Measurements from ENCODE around the gene CCDC33. TPM values are rescaled to one million over a fixed set of nuclear protein-coding genes. Genes with fewer than 3 reads are reported as not detected.

The CCDC33 gene
- total and polyA plus RNA-seq, 4 experiments from 2014 or later: not detected

DNA sequence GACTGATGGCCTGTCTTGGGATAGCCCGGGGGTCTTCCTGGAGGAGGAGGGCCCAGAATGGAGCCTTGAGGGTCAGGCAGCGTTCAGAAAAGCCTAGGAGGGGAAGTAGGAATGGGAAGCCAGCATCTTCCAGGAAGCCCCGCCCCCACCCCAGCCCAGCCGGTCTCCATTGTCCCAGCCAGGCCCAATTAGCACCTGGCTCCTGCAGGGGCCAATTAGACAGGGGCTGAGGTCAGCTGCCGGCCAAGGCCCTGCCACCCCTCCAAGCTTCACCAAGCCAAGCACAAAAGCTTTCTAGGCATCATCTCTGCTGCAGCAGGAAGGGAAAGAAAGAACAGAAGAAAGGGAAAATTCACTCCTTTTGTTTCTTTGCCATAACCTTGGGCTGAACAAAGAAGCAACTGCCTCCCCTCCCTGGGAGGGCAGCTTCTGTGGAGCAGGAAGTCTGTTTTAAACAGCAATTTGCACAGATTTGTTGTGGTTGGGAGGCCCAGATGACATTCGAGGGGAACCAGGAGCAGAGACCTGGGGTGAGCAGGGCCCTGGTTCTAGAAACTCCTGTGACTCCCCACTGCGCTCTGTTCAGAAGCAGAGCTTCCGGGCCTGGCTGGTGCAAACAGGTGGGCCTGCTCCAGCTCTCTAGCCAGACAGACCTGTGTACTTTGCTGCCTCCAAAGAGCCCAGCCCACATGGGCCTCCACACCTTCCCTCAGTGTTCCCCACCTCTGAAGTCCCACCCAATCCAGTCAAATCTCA is 83.6 kb downstream of the CCDC33 start:
- H3K4me1 ChIP-seq (ENCODE audit: insufficient read depth, low read length): peaks cover 10% of the 10 kb centered on the region
- no peak overlapping the region for H3K4me3 Mint-ChIP-seq
- no peaks in the 10 kb centered on the region for H3K27me3 ChIP-seq (ENCODE audit: insufficient read depth, low read length)
- no peak overlapping the region for H3K27ac Mint-ChIP-seq
- H3K27me3 Mint-ChIP-seq: peaks cover 2 to 6% of the 10 kb centered on the region in 2 donors
- H3K4me1 Mint-ChIP-seq: peaks cover 4 to 11% (median 9%) of the 10 kb centered on the region in 4 donors
- no peaks in the 10 kb centered on the region for H3K9me3 Mint-ChIP-seq
- intact Hi-C loops (cut with micrococcal nuclease): loop anchor here (1.0 kb wide), 1 partner anchor 346 kb away; no protein-coding TSS in a partner anchor
- POLR2A ChIA-PET (ENCODE audit: partially characterized antibody): no interaction called here
- DNase-seq: no peak
- CTCF ChIA-PET (ENCODE audit: partially characterized antibody): interaction anchor here (1.7 to 2.4 kb wide), 2 partner anchors 192 to 347 kb away, joined by 8 to 11 read pairs; no protein-coding TSS in a partner anchor
- H3K36me3 ChIP-seq (ENCODE audit: insufficient read depth, low read length): no peaks in the 10 kb centered on the region
- no peaks in the 10 kb centered on the region for H3K36me3 Mint-ChIP-seq
- H3K9me3 ChIP-seq (ENCODE audit: control insufficient read depth in 1 of 2, low read length in 2 of 2): no peaks in the 10 kb centered on the region
- no peak overlapping the region for H3K27ac ChIP-seq (ENCODE audit: low read depth, low read length)
- no peak overlapping the region for H3K4me3 ChIP-seq (ENCODE audit: low read length in 2 of 2)

DNA sequence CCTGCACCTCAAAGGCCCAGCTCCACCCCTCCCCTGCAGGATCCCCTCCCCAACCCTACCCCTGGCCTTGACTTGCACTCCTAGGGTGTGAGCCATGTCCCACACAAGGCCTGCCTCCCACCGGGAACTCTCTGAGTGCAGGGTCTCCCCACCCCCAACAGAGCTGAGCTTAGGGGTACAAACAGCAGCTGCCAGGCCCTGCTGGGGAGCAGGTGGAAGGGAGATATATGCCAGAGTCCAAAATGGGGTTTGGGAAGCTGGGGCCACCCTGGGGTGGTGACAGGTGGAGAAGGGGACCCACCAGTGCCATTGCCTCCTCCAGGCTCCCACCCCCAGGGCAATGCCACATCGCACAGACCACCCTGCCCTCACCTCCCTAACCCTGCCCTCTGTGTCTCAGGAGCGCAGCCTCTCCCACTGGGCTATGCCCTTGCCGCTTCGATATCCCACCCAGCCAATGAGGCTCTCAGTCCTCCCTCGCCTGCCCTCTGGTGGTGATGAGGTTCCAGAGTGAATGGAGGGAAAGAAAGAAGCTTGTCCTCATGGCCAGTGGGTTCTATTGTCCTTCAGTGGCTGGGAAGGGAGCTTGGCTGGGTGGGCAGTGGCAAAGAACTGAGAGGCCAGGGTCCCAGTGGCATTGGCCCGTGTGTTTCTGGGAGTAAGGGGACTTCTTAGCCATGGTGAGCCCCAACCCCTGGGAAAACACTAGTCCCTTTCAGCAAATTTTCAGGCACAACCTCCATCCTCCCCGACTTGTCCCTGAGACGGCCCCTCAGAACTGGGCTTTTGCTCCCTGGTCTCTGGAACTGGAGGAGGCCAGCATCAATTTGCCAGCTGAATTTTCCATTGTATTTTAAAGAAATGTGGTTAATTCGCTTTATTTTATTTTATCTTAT is 84.5 kb downstream of the CCDC33 start:
- H3K36me3 ChIP-seq (ENCODE audit: insufficient read depth, low read length): no peaks in the 10 kb centered on the region
- Mint-ChIP-seq H3K4me1 (peaks cover under 1 to 2% (median 2%) of the 10 kb centered on the region in 4 donors), H3K9me3 (no peaks in the 10 kb centered on the region), H3K27ac (peak overlapping the region in 1 of 7 donors; percentile 64), H3K4me3 (no peak overlapping the region), H3K27me3 (peaks cover 2 to 6% of the 10 kb centered on the region in 2 donors), H3K36me3 (no peaks in the 10 kb centered on the region)
- H3K4me1 ChIP-seq (ENCODE audit: insufficient read depth, low read length): peaks cover 2% of the 10 kb centered on the region
- intact Hi-C loops (cut with micrococcal nuclease): loop anchor here (1.0 kb wide), 1 partner anchor 347 kb away; no protein-coding TSS in a partner anchor
- DNase-seq: peak in 1 of 5 donors; percentile 6
- ChIA-PET POLR2A (ENCODE audit: partially characterized antibody) (no interaction called here), CTCF (ENCODE audit: partially characterized antibody) (interaction anchor here (1.7 to 2.4 kb wide), 2 partner anchors 193 to 348 kb away, joined by 8 to 11 read pairs; no protein-coding TSS in a partner anchor)
- H3K4me3 ChIP-seq (ENCODE audit: low read length in 2 of 2): no peak overlapping the region
- no peaks in the 10 kb centered on the region for H3K9me3 ChIP-seq (ENCODE audit: control insufficient read depth in 1 of 2, low read length in 2 of 2)
- H3K27ac ChIP-seq (ENCODE audit: low read depth, low read length): no peak overlapping the region
- H3K27me3 ChIP-seq (ENCODE audit: insufficient read depth, low read length): no peaks in the 10 kb centered on the region

DNA sequence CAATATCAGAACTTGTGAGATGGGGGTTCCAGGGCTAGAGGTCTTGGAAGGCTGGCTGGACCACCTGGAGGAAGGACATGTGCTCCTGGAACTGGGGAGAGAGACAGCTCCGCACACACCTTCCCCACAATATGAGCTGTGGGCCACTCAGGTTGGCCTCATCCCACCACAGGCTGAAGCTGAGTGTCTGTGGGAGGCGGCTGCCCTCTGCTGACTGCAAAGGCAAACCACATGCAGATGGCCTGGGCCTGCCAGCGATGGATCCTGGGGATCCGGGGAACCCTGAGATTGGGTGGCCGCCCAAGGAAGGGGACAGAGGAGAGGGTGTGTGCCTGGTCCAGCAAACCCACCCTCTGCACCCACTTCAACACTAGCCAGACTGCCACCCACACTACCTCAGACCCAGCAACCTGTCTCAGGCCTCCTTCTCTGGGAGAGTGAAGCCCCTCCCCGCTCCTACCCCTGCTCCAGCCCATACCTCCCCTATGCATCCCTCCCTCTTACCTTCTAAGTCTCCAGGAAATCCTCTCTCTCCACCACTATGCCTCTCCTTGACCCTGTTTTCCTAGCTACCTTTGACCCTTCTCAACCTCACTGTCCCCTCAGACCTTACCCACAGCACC is 86.5 kb downstream of the CCDC33 start:
- H3K4me3 Mint-ChIP-seq: no peak overlapping the region

DNA sequence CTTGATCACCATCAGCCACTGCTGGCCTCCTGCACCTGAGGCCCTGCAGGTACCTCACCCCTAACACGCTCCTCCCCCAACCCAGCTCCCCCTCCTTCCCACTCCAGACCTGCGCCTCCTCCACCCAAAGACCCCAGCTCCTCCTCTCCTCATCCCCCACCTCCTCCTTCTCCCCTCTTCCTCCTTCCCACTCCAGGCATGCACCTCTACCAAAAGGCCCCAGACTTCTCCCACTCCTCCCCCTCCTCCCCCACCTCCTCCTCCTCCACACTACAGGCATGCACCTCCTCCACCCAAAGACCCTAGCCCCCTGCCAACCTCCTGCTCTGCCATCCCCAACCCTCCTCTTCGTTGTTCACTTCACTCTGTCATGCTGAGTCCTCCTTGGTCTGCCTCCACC is 88.6 kb downstream of the CCDC33 start:
- H3K27me3 ChIP-seq (ENCODE audit: insufficient read depth, low read length): no peaks in the 10 kb centered on the region
- Mint-ChIP-seq H3K27ac (no peak overlapping the region), H3K9me3 (no peaks in the 10 kb centered on the region), H3K27me3 (peaks cover 2 to 6% of the 10 kb centered on the region in 2 donors), H3K4me3 (no peak overlapping the region), H3K36me3 (no peaks in the 10 kb centered on the region), H3K4me1 (peaks cover 0 to 7% (median 2%) of the 10 kb centered on the region in 4 donors)
- no peaks in the 10 kb centered on the region for H3K9me3 ChIP-seq (ENCODE audit: control insufficient read depth in 1 of 2, low read length in 2 of 2)
- no peak overlapping the region for H3K4me3 ChIP-seq (ENCODE audit: low read length in 2 of 2)
- no peak for DNase-seq
- intact Hi-C loops (cut with micrococcal nuclease): no loop called here
- POLR2A ChIA-PET (ENCODE audit: partially characterized antibody): no interaction called here
- CTCF ChIA-PET (ENCODE audit: partially characterized antibody): interaction anchor here (1.3 kb wide), 1 partner anchor 352 kb away, joined by 5 read pairs; no protein-coding TSS in a partner anchor
- H3K36me3 ChIP-seq (ENCODE audit: insufficient read depth, low read length): no peaks in the 10 kb centered on the region
- H3K27ac ChIP-seq (ENCODE audit: low read depth, low read length): no peak overlapping the region
- no peaks in the 10 kb centered on the region for H3K4me1 ChIP-seq (ENCODE audit: insufficient read depth, low read length)

More for the DNA sequence above, 86.5 kb downstream of the CCDC33 start:
- no peak overlapping the region for H3K4me3 ChIP-seq (ENCODE audit: low read length in 2 of 2)
- no peaks in the 10 kb centered on the region for H3K27me3 ChIP-seq (ENCODE audit: insufficient read depth, low read length)
- ChIA-PET CTCF (ENCODE audit: partially characterized antibody) (interaction anchor here (1.0 to 2.7 kb wide), 6 partner anchors 11 to 372 kb away, joined by 3 to 13 read pairs (median 6); no protein-coding TSS in a partner anchor), POLR2A (ENCODE audit: partially characterized antibody) (no interaction called here)
- Mint-ChIP-seq H3K27me3 (peaks cover 2 to 6% of the 10 kb centered on the region in 2 donors), H3K4me1 (no peaks in the 10 kb centered on the region), H3K9me3 (no peaks in the 10 kb centered on the region), H3K27ac (no peak overlapping the region), H3K36me3 (no peaks in the 10 kb centered on the region)
- H3K36me3 ChIP-seq (ENCODE audit: insufficient read depth, low read length): no peaks in the 10 kb centered on the region
- H3K4me1 ChIP-seq (ENCODE audit: insufficient read depth, low read length): no peaks in the 10 kb centered on the region
- no peak overlapping the region for H3K27ac ChIP-seq (ENCODE audit: low read depth, low read length)
- intact Hi-C loops (cut with micrococcal nuclease): loop anchor here (1.0 kb wide), 2 partner anchors 195 to 371 kb away; no protein-coding TSS in a partner anchor
- peak; percentile 38 to 54 (median 45) for DNase-seq
- H3K9me3 ChIP-seq (ENCODE audit: control insufficient read depth in 1 of 2, low read length in 2 of 2): no peaks in the 10 kb centered on the region

DNA sequence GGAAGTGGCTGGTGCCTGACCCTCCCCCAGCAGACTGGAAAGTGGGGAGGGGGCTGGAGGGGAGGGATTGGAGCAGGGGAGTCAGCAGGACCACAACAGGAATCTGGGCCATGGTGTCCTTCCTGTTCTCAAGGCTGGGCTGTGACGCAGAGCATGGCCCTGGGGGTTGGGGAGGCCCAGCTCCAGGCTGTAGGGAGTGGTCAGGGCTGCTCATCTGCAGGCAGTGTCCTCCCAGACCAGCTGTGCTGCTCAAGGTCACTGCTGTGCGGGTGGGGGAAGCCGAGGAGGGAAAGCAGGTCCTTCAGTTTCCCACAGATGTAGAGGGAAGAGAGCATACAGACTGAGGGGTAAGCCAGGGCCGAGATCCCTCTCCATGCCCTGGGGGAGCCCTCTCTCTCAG is 90.6 kb downstream of the CCDC33 start:
- intact Hi-C loops (cut with micrococcal nuclease): no loop called here
- DNase-seq: no peak
- CTCF ChIA-PET (ENCODE audit: partially characterized antibody): no interaction called here
- no peak overlapping the region for H3K4me3 ChIP-seq (ENCODE audit: low read length in 2 of 2)
- no peak overlapping the region for H3K27ac ChIP-seq (ENCODE audit: low read depth, low read length)
- Mint-ChIP-seq H3K27me3 (peaks cover under 1 to 6% of the 10 kb centered on the region in 2 donors), H3K9me3 (no peaks in the 10 kb centered on the region), H3K36me3 (no peaks in the 10 kb centered on the region), H3K4me1 (peaks cover 0 to 7% (median 2%) of the 10 kb centered on the region in 4 donors), H3K4me3 (no peak overlapping the region), H3K27ac (no peak overlapping the region)
- H3K4me1 ChIP-seq (ENCODE audit: insufficient read depth, low read length): no peaks in the 10 kb centered on the region
- H3K27me3 ChIP-seq (ENCODE audit: insufficient read depth, low read length): no peaks in the 10 kb centered on the region
- no peaks in the 10 kb centered on the region for H3K9me3 ChIP-seq (ENCODE audit: control insufficient read depth in 1 of 2, low read length in 2 of 2)
- no peaks in the 10 kb centered on the region for H3K36me3 ChIP-seq (ENCODE audit: insufficient read depth, low read length)
- POLR2A ChIA-PET (ENCODE audit: partially characterized antibody): no interaction called here

DNA sequence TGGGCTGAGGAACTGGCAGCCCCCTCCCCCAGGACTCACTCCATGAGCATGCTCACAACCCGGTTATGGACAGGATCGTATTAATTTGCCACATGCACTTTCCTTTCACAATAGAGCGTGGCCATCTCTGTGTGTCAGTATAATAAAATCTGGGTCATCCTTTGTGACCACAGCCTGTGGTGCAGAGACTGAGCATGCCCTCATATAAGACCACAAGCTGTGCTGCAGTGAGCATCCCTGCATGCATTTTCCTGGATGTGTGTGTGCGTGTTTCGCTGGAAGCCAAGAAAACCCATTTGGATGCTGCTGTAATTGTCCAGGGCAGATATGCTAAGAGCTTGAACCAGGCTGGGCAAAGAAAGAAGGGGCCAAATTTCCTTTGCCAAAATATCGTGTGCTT is 91.6 kb downstream of the CCDC33 start:
- Histone ChIP-seq H3K27me3 (ENCODE audit: insufficient read depth, low read length) (no peaks in the 10 kb centered on the region), H3K27ac (ENCODE audit: low read depth, low read length) (no peak overlapping the region), H3K9me3 (ENCODE audit: control insufficient read depth in 1 of 2, low read length in 2 of 2) (no peaks in the 10 kb centered on the region), H3K4me1 (ENCODE audit: insufficient read depth, low read length) (no peaks in the 10 kb centered on the region), H3K36me3 (ENCODE audit: insufficient read depth, low read length) (no peaks in the 10 kb centered on the region), H3K4me3 (ENCODE audit: low read length in 2 of 2) (no peak overlapping the region)
- CTCF ChIA-PET (ENCODE audit: partially characterized antibody): no interaction called here
- intact Hi-C loops (cut with micrococcal nuclease): no loop called here
- POLR2A ChIA-PET (ENCODE audit: partially characterized antibody): no interaction called here
- peaks cover 0 to 2% of the 10 kb centered on the region in 2 donors for H3K27me3 Mint-ChIP-seq
- no peak overlapping the region for H3K4me3 Mint-ChIP-seq
- DNase-seq: no peak
- H3K9me3 Mint-ChIP-seq: no peaks in the 10 kb centered on the region
- no peaks in the 10 kb centered on the region for H3K36me3 Mint-ChIP-seq
- H3K27ac Mint-ChIP-seq: no peak overlapping the region
- peaks cover 0 to 7% (median 2%) of the 10 kb centered on the region in 4 donors for H3K4me1 Mint-ChIP-seq
